IgD-negative memory B cell (primary cell): Measurements from ENCODE around the gene REG3A. TPM values are rescaled to one million over a fixed set of nuclear protein-coding genes. Genes with fewer than 3 reads are reported as not detected.

Source experiments
- H3K27ac Mint-ChIP-seq, 3 donors: one replicate each; pipeline ENCODE4 v1.8.0; 2020 to 2022; ENCODE audit warnings: mild to moderate bottlenecking in 3 of 3, mixed read lengths in 3 of 3, moderate library complexity in 1 of 3
- H3K27me3 Mint-ChIP-seq: one replicate; pipeline ENCODE4 v1.8.0; 2021; ENCODE audit warnings: mixed read lengths
- H3K36me3 Mint-ChIP-seq: one replicate; pipeline ENCODE4 v1.8.0; 2020; ENCODE audit warnings: mild to moderate bottlenecking, mixed read lengths
- H3K4me1 Mint-ChIP-seq, 3 donors: one replicate each; pipeline ENCODE4 v1.8.0; 2020 to 2022; ENCODE audit warnings: mixed read lengths in 3 of 3, mild to moderate bottlenecking in 1 of 3
- H3K4me3 Mint-ChIP-seq, 4 donors: one replicate each; pipeline ENCODE4 v1.8.0; 2020 to 2022; ENCODE audit warnings: mild to moderate bottlenecking in 4 of 4, mixed read lengths in 4 of 4, moderate library complexity in 3 of 4
- H3K9me3 Mint-ChIP-seq, 3 donors: one replicate each; pipeline ENCODE4 v1.8.0; 2020 to 2021; ENCODE audit warnings: mixed read lengths in 3 of 3, mild to moderate bottlenecking in 1 of 3
- polyA plus RNA-seq: library from polyadenylated mRNA; unstranded; fragments of 300-500 nt; fragmentation: Illumina TruSeq; gene quantifications from one replicate; pipeline ENCODE4 v1.2.3, GENCODE V29; 2021

Gene REG3A
- polyA plus RNA-seq, 1 donor from 2014 or later, result not detected

DNA sequence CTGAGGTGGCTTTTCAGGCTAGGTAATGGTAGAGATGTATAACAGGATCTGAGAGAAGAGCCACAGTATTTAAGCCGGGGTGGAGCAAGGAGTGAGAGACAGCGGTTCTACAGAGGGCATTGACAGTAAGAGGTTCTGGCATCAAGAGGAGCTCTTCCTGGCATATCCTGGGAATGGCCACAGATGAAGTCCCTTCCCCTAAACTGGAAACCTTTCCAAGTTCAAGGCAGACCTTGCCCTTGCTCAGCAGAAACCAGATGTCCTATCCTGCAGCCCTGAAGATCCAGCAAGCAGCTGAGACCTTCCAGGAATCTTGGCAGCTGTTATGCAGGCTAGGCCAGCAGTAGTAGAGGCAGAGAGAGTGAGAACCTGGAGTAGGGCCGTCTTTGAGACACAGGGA, 21.2 kb downstream of the REG3A start:
- Mint-ChIP-seq H3K4me1 (peaks cover 0 to 1% (median 0%) of the 10 kb centered on the region in 3 donors), H3K36me3 (no peaks in the 10 kb centered on the region), H3K27me3 (no peaks in the 10 kb centered on the region), H3K4me3 (no peak overlapping the region), H3K27ac (peak overlapping the region in 1 of 3 donors; percentile 54), H3K9me3 (peaks cover 0 to 7% (median 2%) of the 10 kb centered on the region in 3 donors)

DNA sequence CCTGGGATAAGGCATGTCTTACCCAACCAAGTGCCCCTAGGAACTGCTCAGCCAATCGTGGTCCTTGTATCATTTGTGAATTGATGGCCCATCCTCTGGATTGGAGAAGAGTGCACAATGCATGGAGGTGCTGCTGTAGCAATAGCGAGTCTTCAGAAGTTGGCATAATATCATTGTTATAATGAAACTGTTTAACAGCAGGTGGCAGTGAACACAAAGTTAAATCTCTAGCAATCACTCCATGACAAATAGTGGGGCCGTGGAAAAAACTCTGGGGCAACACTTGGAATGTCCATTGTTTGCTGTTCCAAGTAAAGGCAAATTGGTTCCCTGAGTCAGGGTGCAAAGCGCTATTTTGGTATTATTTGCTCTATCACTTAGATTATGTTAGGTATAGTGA, 27.9 kb downstream of the REG3A start:
- Mint-ChIP-seq H3K27ac (no peak overlapping the region), H3K27me3 (no peaks in the 10 kb centered on the region), H3K9me3 (peaks cover 0 to 2% (median 0%) of the 10 kb centered on the region in 3 donors), H3K4me3 (no peak overlapping the region), H3K36me3 (no peaks in the 10 kb centered on the region), H3K4me1 (no peaks in the 10 kb centered on the region)

DNA sequence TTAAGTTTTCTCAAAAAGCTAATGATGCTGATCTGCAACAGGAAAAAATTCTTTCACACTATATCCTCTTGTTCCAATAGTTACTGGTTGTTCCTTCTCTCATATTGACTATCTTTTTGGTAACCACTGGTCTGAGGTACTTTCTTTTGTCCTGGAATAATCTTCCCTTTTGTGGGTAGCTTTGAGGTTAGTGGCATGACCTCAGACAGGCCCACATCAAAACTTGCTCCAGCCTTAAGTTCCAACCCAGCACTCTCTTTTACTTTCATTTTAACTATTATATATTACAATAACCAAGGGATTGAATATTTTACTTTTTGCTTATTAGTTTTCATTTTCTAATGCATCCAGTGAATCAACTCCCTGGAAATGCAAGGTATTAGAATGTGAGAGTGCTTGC, 29.7 kb downstream of the REG3A start:
- H3K4me3 Mint-ChIP-seq, result no peak overlapping the region
- no peaks in the 10 kb centered on the region for H3K27me3 Mint-ChIP-seq
- no peaks in the 10 kb centered on the region for H3K36me3 Mint-ChIP-seq
- no peak overlapping the region for H3K27ac Mint-ChIP-seq
- H3K4me1 Mint-ChIP-seq, result no peaks in the 10 kb centered on the region
- peaks cover 0 to 2% (median 1%) of the 10 kb centered on the region in 3 donors for H3K9me3 Mint-ChIP-seq

DNA sequence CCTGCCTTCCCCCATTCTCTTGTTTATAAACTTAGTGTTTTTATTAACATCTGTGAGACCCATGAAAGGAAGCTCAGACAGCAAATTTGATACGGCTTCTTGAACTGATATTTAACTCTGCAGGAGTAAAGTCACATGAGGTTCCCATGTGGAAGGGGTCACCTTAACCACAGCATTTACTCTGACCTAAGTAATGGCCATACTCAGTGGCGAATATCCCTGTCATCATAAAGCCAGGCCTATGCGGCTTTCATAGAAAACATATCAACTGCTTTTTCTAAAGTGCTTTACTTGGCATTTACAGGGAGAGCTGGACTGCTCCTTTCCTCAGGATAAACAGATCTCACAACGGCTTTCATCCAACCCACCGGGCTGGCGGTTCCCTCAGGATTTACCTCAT, 30.3 kb downstream of the REG3A start:
- no peaks in the 10 kb centered on the region for H3K27me3 Mint-ChIP-seq
- no peaks in the 10 kb centered on the region for H3K4me1 Mint-ChIP-seq
- H3K9me3 Mint-ChIP-seq, result peaks cover 0 to 2% (median 1%) of the 10 kb centered on the region in 3 donors
- no peak overlapping the region for H3K27ac Mint-ChIP-seq
- H3K36me3 Mint-ChIP-seq, result no peaks in the 10 kb centered on the region
- H3K4me3 Mint-ChIP-seq, result no peak overlapping the region

DNA sequence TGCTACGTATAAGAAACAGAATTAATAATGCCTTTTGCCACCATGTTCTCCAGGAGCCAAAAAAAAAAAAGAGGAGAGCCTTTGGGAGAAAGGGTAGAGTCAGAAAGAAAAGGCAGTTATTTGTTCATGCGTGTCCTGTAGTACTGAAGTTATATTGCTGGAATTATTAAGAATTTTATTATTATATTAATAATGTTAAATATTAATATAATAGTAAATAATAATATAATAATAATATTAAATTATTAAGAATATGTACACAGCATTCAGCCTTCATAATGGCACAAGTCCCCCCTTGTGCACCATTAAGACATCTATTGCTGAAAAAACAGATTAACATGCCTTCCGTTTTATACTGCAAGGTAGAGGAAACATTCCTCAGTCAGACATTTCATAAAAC, 31.1 kb downstream of the REG3A start:
- Mint-ChIP-seq H3K9me3 (peaks cover 0 to 2% (median 1%) of the 10 kb centered on the region in 3 donors), H3K36me3 (no peaks in the 10 kb centered on the region), H3K27me3 (no peaks in the 10 kb centered on the region), H3K4me1 (no peaks in the 10 kb centered on the region), H3K4me3 (no peak overlapping the region), H3K27ac (no peak overlapping the region)

DNA sequence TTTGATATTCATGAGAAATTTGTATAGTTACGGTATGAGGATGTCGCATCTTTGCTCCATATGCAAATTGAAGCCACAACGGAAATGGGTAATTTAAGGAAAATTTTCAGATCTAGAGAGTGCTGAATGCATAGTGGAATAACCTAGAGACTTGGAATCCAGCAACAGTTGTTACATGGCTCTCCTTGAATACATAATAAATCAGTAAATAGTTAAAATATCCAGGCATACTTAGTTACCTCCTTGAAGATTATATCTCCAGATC, 33.9 kb downstream of the REG3A start:
- no peaks in the 10 kb centered on the region for H3K4me1 Mint-ChIP-seq
- no peak overlapping the region for H3K27ac Mint-ChIP-seq

DNA sequence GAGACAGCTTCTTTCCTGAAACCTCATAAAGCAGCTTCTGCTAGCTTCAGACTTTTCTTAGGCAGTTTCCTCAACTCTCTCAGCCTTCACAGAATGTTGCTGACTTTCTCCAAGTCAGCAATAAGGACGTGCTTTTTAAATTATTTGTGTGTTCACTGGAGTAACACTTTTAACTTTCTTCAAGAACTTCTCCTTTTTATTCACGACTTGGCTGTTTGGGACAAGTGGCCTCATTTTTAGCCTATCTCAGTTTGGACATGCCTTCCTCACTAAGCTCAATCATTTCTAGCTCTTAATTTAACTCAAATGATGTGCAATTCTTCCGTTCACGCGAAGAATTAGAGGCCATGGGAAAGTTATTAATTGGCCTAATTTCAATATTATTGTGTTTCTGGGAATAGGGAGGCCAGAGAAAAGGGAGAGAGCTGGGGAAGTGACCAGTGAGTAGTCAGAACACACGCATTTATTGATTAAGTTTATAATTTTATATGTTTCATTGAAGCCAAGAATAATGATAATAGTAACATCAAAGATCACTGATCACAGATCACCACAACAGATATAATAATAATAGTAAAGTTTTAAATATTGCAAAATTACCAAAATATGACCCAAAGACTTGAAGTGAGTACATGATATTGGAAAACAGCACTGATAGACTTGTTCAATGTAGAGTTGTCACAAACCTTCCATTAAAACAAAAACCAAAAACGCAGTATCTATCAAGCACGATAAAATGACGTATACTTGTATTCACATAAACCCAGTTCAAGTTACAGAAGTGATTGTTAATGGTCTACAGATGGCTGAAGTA, 34.4 kb downstream of the REG3A start:
- Mint-ChIP-seq H3K9me3 (peaks cover 0 to 5% (median 1%) of the 10 kb centered on the region in 3 donors), H3K27ac (no peak overlapping the region), H3K36me3 (no peaks in the 10 kb centered on the region), H3K4me3 (no peak overlapping the region), H3K27me3 (no peaks in the 10 kb centered on the region), H3K4me1 (no peaks in the 10 kb centered on the region)

More for the DNA sequence above, 33.9 kb downstream of the REG3A start:
- Mint-ChIP-seq H3K9me3 (peaks cover 0 to 5% (median 1%) of the 10 kb centered on the region in 3 donors), H3K27me3 (no peaks in the 10 kb centered on the region), H3K4me3 (no peak overlapping the region), H3K36me3 (no peaks in the 10 kb centered on the region)

DNA sequence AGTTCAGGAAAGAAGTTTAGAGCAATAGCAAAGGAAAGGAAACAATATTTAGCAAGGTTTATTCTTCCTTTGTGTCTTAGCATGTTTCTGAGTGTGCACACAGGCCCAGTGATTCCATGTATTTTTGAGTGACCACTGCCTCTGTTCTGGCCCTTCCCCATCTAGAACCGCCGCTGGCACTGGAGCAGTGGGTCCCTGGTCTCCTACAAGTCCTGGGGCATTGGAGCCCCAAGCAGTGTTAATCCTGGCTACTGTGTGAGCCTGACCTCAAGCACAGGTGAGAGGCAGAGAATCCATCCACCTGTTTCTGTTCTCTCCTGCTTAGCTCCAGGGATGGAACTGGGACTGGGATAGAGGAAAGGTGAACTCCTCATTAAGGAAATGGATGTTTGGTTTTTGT, 36.9 kb downstream of the REG3A start:
- no peaks in the 10 kb centered on the region for H3K27me3 Mint-ChIP-seq
- no peak overlapping the region for H3K4me3 Mint-ChIP-seq
- H3K36me3 Mint-ChIP-seq, result no peaks in the 10 kb centered on the region
- H3K4me1 Mint-ChIP-seq, result no peaks in the 10 kb centered on the region
- H3K9me3 Mint-ChIP-seq, result peaks cover 0 to 9% (median 1%) of the 10 kb centered on the region in 3 donors
- H3K27ac Mint-ChIP-seq, result no peak overlapping the region

DNA sequence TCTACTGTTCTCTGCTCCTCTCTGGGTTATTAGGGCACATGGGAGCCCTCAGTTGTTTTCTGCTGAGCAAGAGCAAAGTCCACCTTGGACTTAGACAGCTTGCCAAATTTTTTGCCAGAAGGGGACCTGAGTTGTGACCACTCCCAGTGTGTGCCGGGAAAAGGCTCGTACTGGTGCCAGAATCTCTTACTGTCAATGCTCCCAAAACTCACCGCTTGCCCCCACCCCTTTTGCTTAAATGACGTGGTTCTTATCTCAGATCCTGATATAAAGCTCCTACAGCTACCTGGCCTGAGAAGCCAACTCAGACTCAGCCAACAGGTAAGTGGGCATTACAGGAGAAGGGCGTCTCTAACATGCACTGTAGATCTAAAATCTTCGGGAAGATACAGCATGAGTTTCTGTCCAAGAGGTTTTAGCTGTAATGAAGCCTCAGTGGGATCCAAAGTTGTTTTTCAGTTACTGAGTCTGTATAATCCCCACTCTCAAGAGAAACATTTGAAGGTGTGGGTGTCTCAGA, 39.3 kb downstream of the REG3A start, which contains the start of gene REG1A:
REG1A (plus strand) TSS at position 295 of the 520 bp plus-strand sequence. CDS start 374 bp downstream, outside the sequence.
- no peaks in the 10 kb centered on the region for H3K36me3 Mint-ChIP-seq
- no peaks in the 10 kb centered on the region for H3K27me3 Mint-ChIP-seq
- H3K9me3 Mint-ChIP-seq, result peaks cover under 1 to 9% (median 1%) of the 10 kb centered on the region in 3 donors
- H3K4me1 Mint-ChIP-seq, result no peaks in the 10 kb centered on the region
- H3K4me3 Mint-ChIP-seq, result no peak within 1 kb of the TSS
- peak within 1 kb of the TSS in 1 of 3 donors; percentile 35 for H3K27ac Mint-ChIP-seq

DNA sequence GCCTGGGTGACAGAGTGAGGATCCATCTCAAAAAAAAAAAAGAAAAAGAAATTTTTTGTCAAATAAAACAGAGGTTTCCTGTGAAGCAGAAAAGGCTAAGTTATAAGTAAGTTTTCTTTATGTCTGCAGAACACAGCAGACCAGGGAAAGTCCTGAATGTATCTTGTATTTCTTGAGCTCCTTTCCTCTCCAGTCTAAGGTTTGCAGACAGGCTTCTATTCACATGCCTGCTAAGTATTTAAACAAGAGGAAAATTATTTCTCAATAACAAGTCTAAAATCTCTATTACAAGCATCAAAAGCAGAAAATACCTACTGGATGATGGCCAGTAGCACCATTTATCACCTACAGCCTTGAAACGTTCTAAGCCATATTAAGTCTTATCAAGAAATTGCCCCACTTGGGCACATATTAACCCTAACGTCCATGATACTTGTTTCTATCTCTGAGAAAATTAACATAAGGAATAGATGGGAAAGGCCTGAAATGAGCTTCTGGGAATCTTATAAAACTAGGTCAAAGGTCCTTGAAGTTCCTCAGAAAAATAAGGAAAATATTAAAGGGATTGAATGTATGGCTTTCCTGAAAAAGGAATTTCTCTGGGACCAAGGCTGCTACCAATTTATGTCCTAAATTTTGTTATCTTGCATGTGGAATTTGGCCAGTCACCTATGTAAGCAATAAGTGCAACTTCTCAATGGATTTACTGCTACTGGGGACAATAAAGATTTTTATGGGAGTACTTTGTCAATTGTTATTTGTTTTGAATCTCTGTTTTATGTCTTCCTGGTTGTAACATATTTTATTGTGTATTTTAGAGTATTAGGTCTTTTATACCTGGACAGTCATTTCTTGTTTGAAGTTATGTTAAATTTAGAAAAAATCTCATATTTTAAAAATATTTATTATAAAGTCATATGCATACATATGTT, 42.3 kb downstream of the REG3A start:
- Mint-ChIP-seq H3K4me3 (no peak overlapping the region), H3K4me1 (no peaks in the 10 kb centered on the region), H3K27ac (no peak overlapping the region), H3K27me3 (no peaks in the 10 kb centered on the region), H3K36me3 (no peaks in the 10 kb centered on the region), H3K9me3 (peaks cover 0 to 9% (median 6%) of the 10 kb centered on the region in 3 donors)

DNA sequence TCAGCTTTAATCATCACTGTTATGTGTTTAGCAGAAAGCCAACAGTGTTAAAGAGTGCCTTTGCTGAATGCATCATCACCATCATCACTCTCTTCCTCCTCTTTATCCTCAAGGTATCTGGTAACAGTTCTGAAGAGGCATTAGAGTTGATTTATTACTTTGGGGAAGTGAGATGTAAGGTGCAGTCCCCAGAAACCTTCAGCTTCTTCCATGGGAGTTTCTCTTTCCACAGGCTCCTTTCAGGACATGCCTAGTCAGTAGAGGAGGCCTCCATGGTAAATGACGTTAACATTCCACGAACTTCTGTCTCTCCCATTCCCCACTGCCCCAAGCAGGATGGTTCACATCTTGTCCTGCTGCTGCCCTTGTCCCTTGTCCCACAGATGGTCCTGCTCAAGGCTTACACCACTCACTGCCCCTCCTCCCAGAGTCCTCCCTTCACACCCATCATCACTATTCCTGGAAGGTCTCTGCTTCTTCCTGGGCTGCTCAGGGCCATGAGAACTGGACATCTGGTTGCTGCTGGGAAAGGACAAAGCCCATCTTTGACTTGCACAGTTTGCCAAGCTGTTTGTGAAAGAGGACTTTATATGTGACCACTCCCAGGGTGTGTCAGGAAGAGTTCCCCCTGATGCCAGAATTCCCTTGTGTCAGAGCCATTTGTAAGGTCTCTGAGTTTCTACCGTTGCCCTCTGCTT, 44.6 kb downstream of the REG3A start:
- Mint-ChIP-seq H3K4me3 (no peak overlapping the region), H3K9me3 (peaks cover 0 to 6% (median 4%) of the 10 kb centered on the region in 3 donors), H3K27me3 (no peaks in the 10 kb centered on the region), H3K27ac (no peak overlapping the region), H3K4me1 (no peaks in the 10 kb centered on the region), H3K36me3 (no peaks in the 10 kb centered on the region)

DNA sequence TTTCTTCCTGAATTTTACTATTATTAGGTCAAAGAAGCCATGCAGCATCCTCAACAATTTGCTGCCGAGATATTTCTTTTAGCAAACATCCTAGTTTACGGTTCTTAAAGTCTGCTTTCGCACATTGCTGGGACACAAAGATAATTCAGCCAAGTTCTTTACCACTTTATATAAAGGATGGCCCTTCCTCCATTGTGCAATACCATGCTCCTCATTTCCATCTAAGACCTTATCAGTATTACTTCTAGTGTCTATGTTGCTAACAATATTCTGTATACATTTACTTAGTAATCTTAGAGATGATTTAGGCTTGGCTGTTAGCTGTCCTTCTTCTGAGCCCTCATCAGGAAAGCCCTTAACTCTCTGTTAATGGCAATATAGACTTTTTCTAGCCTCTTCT, 47.3 kb downstream of the REG3A start:
- Mint-ChIP-seq H3K36me3 (no peaks in the 10 kb centered on the region), H3K9me3 (peaks cover 0 to 6% (median 0%) of the 10 kb centered on the region in 3 donors), H3K27ac (no peak overlapping the region), H3K27me3 (no peaks in the 10 kb centered on the region), H3K4me3 (no peak overlapping the region), H3K4me1 (no peaks in the 10 kb centered on the region)
